DND-41 (cell line): ENCODE measurements around the gene ALDH16A1.

Source experiments
- EZH2 ChIP-seq: IDR thresholded peaks from 3 replicates; pipeline ENCODE4 v1.6.1; 2012; ENCODE audit warnings: borderline replicate concordance, low read depth, mild to moderate bottlenecking, moderate library complexity, low read length, inconsistent platforms; ENCODE audit not compliant: severe bottlenecking
- TF ChIP-seq, protein P1 (sequence below): IDR thresholded peaks from 2 replicates; pipeline ENCODE4 v1.5.1; 2012; ENCODE audit warnings: borderline replicate concordance, low read length, moderate library complexity, mild to moderate bottlenecking; ENCODE audit not compliant: poor library complexity, severe bottlenecking; ENCODE audit errors: extremely low read depth

GRCh38 chr19:49472936-49473335 is 19.9 kb downstream of the ALDH16A1 start:
- TF ChIP-seq, protein P1, sequence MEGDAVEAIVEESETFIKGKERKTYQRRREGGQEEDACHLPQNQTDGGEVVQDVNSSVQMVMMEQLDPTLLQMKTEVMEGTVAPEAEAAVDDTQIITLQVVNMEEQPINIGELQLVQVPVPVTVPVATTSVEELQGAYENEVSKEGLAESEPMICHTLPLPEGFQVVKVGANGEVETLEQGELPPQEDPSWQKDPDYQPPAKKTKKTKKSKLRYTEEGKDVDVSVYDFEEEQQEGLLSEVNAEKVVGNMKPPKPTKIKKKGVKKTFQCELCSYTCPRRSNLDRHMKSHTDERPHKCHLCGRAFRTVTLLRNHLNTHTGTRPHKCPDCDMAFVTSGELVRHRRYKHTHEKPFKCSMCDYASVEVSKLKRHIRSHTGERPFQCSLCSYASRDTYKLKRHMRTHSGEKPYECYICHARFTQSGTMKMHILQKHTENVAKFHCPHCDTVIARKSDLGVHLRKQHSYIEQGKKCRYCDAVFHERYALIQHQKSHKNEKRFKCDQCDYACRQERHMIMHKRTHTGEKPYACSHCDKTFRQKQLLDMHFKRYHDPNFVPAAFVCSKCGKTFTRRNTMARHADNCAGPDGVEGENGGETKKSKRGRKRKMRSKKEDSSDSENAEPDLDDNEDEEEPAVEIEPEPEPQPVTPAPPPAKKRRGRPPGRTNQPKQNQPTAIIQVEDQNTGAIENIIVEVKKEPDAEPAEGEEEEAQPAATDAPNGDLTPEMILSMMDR = no peak
- TF ChIP-seq EZH2 = no peak
